ENCODE results near the gene ASCL4. TPM values are rescaled to one million over a fixed set of nuclear protein-coding genes. Genes with fewer than 3 reads are reported as not detected.
"Not testable (repeated sequence)": the region's sequence is repeated elsewhere in the genome, so short reads cannot be mapped to it uniquely, and the experiment has no call there.

ASCL4 gene
- not detected for polyA plus RNA-seq (2013)

DNA sequence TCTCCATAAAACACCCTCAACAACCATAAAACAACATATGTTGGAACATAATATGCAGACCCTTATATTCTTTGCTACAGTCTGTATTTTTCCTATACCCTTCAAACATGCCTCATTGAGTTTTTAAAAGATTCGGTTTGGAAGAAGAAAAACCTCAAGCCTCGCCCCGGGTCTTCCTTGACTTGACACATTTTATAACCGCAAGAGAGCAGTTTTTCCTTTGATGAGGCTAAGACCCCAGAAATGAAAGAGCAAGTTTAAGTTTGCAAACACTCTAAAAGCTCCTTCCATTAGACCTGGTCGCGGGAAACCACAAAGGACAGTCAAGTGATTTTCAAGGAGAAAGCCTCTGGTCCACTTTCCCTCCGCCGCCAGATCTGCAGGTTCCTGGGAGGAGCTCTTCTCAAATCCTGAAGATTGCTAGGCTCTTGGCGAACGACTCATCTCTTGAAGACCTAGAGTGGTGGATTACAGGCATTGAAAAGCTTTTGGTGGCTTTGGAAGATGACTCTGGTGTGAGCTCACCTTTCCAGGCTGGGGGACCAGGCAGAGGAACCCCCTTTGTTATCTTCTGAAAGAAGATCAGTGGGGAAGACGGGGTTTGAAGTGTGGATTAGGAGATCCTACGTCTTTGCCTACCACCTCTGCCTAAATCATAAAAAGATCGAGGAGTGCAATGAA, at the start of gene ASCL4:
Gene ASCL4, plus strand, starts transcription at position 356 of the 681 bp plus-strand sequence. CDS start 515 bp downstream, outside the sequence.
- 37% methylated on average over 9 of the region's 13 CpGs for WGBS (ENCODE audit: insufficient coverage)
- H3K27ac ChIP-seq (ENCODE audit: insufficient read depth in 1 of 2, low read depth in 1 of 2, low read length in 2 of 2, poor library complexity in 1 of 2, severe bottlenecking in 2 of 2) = no peak within 1 kb of the TSS
- peak in 1 of 3 donors; percentile 49 for DNase-seq
- H3K27me3 ChIP-seq (replicated peaks in 2 of 5; ENCODE audit: control insufficient read depth in 4 of 5, insufficient read depth in 5 of 5, low read length in 4 of 5) = peaks cover 8 to 49% (median 33%) of the 10 kb centered on the region in 5 experiments
- peak within 1 kb of the TSS in 4 of 7 experiments; percentile 9 to 58 (median 24) for H3K4me3 ChIP-seq (ENCODE audit: control insufficient read depth in 1 of 7, extremely low read depth in 1 of 7, insufficient read depth in 4 of 7, low read depth in 2 of 7, low read length in 6 of 7)
- POLR2A ChIA-PET = no interaction called here
- H3K9me3 ChIP-seq (ENCODE audit: control extremely low read depth in 1 of 5, control insufficient read depth in 4 of 5, insufficient read depth in 2 of 5, low read depth in 1 of 5, low read length in 4 of 5) = no peaks in the 10 kb centered on the region
- H3K4me1 ChIP-seq (ENCODE audit: control extremely low read depth in 1 of 4, control insufficient read depth in 4 of 4, insufficient read depth in 4 of 4, low read length in 3 of 4) = peaks cover 0 to 24% (median 15%) of the 10 kb centered on the region in 4 experiments
- H3K36me3 ChIP-seq (ENCODE audit: control insufficient read depth in 4 of 4, insufficient read depth in 4 of 4, low read length in 3 of 4) = no peaks in the 10 kb centered on the region
- CTCF ChIA-PET = interaction anchor here (0.7 to 1.1 kb wide), 2 partner anchors 10 to 78 kb away, joined by 3 read pairs; no protein-coding TSS in a partner anchor

DNA sequence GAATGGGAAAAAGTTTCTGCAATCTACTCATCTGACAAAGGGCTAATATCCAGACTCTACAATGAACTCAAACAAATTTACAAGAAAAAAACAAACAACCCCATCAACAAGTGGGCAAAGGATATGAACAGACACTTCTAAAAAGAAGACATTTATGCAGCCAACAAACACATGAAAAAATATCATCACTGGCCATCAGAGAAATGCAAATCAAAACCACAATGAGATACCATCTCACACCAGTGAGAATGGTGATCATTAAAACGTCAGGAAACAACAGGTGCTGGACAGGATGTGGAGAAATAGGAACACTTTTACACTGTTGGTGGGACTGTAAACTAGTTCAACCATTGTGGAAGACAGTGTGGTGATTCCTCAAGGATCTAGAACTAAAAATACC, 47.2 kb upstream of the ASCL4 start:
- H3K27me3 ChIP-seq (replicated peaks in 2 of 5; ENCODE audit: control insufficient read depth in 4 of 5, insufficient read depth in 5 of 5, low read length in 4 of 5); DNase-seq; H3K36me3 ChIP-seq (ENCODE audit: control insufficient read depth in 4 of 4, insufficient read depth in 4 of 4, low read length in 3 of 4); H3K4me3 ChIP-seq (ENCODE audit: control insufficient read depth in 1 of 7, extremely low read depth in 1 of 7, insufficient read depth in 4 of 7, low read depth in 2 of 7, low read length in 6 of 7); CTCF ChIA-PET; H3K4me1 ChIP-seq (ENCODE audit: control extremely low read depth in 1 of 4, control insufficient read depth in 4 of 4, insufficient read depth in 4 of 4, low read length in 3 of 4); H3K27ac ChIP-seq (ENCODE audit: insufficient read depth in 1 of 2, low read depth in 1 of 2, low read length in 2 of 2, poor library complexity in 1 of 2, severe bottlenecking in 2 of 2); POLR2A ChIA-PET; H3K9me3 ChIP-seq (ENCODE audit: control extremely low read depth in 1 of 5, control insufficient read depth in 4 of 5, insufficient read depth in 2 of 5, low read depth in 1 of 5, low read length in 4 of 5): not testable (repeated sequence)
- no CpG with 5 or more reads among the region's 1 CpG for WGBS (ENCODE audit: insufficient coverage)

GRCh38 chr12:107727742-107728141, 46.8 kb upstream of the ASCL4 start:
- H3K4me3 ChIP-seq (ENCODE audit: control insufficient read depth in 1 of 7, extremely low read depth in 1 of 7, insufficient read depth in 4 of 7, low read depth in 2 of 7, low read length in 6 of 7); H3K4me1 ChIP-seq (ENCODE audit: control extremely low read depth in 1 of 4, control insufficient read depth in 4 of 4, insufficient read depth in 4 of 4, low read length in 3 of 4); POLR2A ChIA-PET; DNase-seq; H3K36me3 ChIP-seq (ENCODE audit: control insufficient read depth in 4 of 4, insufficient read depth in 4 of 4, low read length in 3 of 4); H3K27ac ChIP-seq (ENCODE audit: insufficient read depth in 1 of 2, low read depth in 1 of 2, low read length in 2 of 2, poor library complexity in 1 of 2, severe bottlenecking in 2 of 2); H3K9me3 ChIP-seq (ENCODE audit: control extremely low read depth in 1 of 5, control insufficient read depth in 4 of 5, insufficient read depth in 2 of 5, low read depth in 1 of 5, low read length in 4 of 5); H3K27me3 ChIP-seq (replicated peaks in 2 of 5; ENCODE audit: control insufficient read depth in 4 of 5, insufficient read depth in 5 of 5, low read length in 4 of 5); CTCF ChIA-PET: not testable (repeated sequence)
- WGBS (ENCODE audit: insufficient coverage) = no CpG with 5 or more reads among the region's 1 CpG

DNA sequence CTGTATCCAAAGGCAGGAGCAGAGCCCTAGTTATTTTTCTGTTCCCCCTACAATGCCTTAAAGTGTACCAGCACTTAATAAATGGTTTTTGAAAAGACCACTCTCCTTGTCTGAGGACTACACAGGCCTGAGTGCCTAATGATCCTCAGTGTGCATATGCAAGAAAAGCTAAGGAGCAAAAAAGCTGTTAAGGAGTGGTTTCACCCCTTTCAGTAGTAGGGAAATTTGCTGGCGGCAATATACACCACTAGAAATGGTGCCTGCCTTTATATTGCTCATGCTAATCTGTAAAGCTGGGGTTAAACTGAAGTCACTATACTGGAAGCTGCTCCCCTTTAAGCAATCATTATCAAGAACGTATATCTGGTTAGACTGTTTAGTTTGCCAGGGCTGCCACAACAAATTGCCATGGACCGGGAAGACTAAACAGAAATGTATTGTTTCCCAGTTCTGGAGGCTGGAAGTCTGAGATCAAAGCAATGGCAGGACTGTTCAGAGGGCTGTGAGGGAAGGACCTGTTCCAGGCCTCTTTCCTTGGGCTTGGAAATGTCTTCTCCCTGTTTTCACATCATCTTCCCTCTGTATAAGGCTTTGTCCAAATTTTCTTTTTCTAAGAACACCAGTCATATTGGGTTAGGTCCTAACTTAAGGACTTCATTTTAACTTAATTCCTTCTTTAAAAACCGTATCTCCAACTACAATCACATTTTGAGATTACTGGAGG, 43.7 kb upstream of the ASCL4 start:
- Histone ChIP-seq H3K9me3 (ENCODE audit: control extremely low read depth in 1 of 5, control insufficient read depth in 4 of 5, insufficient read depth in 2 of 5, low read depth in 1 of 5, low read length in 4 of 5) (no peaks in the 10 kb centered on the region), H3K36me3 (ENCODE audit: control insufficient read depth in 4 of 4, insufficient read depth in 4 of 4, low read length in 3 of 4) (peaks cover 10 to 31% (median 25%) of the 10 kb centered on the region in 4 experiments), H3K4me3 (ENCODE audit: control insufficient read depth in 1 of 7, extremely low read depth in 1 of 7, insufficient read depth in 4 of 7, low read depth in 2 of 7, low read length in 6 of 7) (no peak overlapping the region), H3K27me3 (replicated peaks in 2 of 5; ENCODE audit: control insufficient read depth in 4 of 5, insufficient read depth in 5 of 5, low read length in 4 of 5) (no peaks in the 10 kb centered on the region), H3K4me1 (ENCODE audit: control extremely low read depth in 1 of 4, control insufficient read depth in 4 of 4, insufficient read depth in 4 of 4, low read length in 3 of 4) (peaks cover 0 to 7% (median 2%) of the 10 kb centered on the region in 4 experiments), H3K27ac (ENCODE audit: insufficient read depth in 1 of 2, low read depth in 1 of 2, low read length in 2 of 2, poor library complexity in 1 of 2, severe bottlenecking in 2 of 2) (no peak overlapping the region)
- ChIA-PET POLR2A (no interaction called here), CTCF (no interaction called here)
- whole genome bisulfite sequencing (ENCODE audit: insufficient coverage) = 89% methylated on average over 2 of the region's 4 CpGs
- no peak for DNase-seq

DNA sequence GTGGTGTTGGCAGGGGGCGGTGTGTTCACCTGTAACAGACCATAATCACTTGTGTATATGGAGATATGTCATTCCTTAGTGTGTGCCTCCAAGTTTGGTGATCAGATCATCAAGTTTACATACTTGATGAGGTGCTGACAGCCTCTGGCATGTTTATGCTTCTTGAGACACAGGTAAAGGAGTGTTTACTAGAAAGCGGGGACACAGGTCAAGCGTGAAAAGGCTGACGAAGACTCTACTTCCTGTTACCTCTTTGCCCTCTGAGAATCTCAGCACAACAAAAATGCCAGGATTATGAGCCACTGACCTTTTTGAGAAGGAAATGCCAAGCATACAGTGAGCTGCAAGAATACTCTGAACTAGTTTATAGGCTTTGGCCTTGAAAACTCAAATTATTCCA, 43.1 kb upstream of the ASCL4 start:
- WGBS (ENCODE audit: insufficient coverage) = 62% methylated on average over 3 of the region's 4 CpGs
- no peak overlapping the region for H3K4me3 ChIP-seq (ENCODE audit: control insufficient read depth in 1 of 7, extremely low read depth in 1 of 7, insufficient read depth in 4 of 7, low read depth in 2 of 7, low read length in 6 of 7)
- H3K9me3 ChIP-seq (ENCODE audit: control extremely low read depth in 1 of 5, control insufficient read depth in 4 of 5, insufficient read depth in 2 of 5, low read depth in 1 of 5, low read length in 4 of 5) = no peaks in the 10 kb centered on the region
- DNase-seq = no peak
- peaks cover 0 to 7% (median 2%) of the 10 kb centered on the region in 4 experiments for H3K4me1 ChIP-seq (ENCODE audit: control extremely low read depth in 1 of 4, control insufficient read depth in 4 of 4, insufficient read depth in 4 of 4, low read length in 3 of 4)
- POLR2A ChIA-PET = no interaction called here
- H3K27me3 ChIP-seq (replicated peaks in 2 of 5; ENCODE audit: control insufficient read depth in 4 of 5, insufficient read depth in 5 of 5, low read length in 4 of 5) = no peaks in the 10 kb centered on the region
- H3K36me3 ChIP-seq (ENCODE audit: control insufficient read depth in 4 of 4, insufficient read depth in 4 of 4, low read length in 3 of 4) = peaks cover 11 to 37% (median 30%) of the 10 kb centered on the region in 4 experiments
- CTCF ChIA-PET = interaction anchor here (1.0 kb wide), 1 partner anchor 24 kb away, joined by 4 read pairs; no protein-coding TSS in a partner anchor
- no peak overlapping the region for H3K27ac ChIP-seq (ENCODE audit: insufficient read depth in 1 of 2, low read depth in 1 of 2, low read length in 2 of 2, poor library complexity in 1 of 2, severe bottlenecking in 2 of 2)

GRCh38 chr12:107732365-107732764, 42.1 kb upstream of the ASCL4 start:
- Histone ChIP-seq H3K9me3 (ENCODE audit: control extremely low read depth in 1 of 5, control insufficient read depth in 4 of 5, insufficient read depth in 2 of 5, low read depth in 1 of 5, low read length in 4 of 5) (no peaks in the 10 kb centered on the region), H3K27me3 (replicated peaks in 2 of 5; ENCODE audit: control insufficient read depth in 4 of 5, insufficient read depth in 5 of 5, low read length in 4 of 5) (no peaks in the 10 kb centered on the region), H3K4me1 (ENCODE audit: control extremely low read depth in 1 of 4, control insufficient read depth in 4 of 4, insufficient read depth in 4 of 4, low read length in 3 of 4) (peaks cover 0 to 14% (median 7%) of the 10 kb centered on the region in 4 experiments), H3K36me3 (ENCODE audit: control insufficient read depth in 4 of 4, insufficient read depth in 4 of 4, low read length in 3 of 4) (peaks cover 15 to 46% (median 36%) of the 10 kb centered on the region in 4 experiments), H3K4me3 (ENCODE audit: control insufficient read depth in 1 of 7, extremely low read depth in 1 of 7, insufficient read depth in 4 of 7, low read depth in 2 of 7, low read length in 6 of 7) (no peak overlapping the region), H3K27ac (ENCODE audit: insufficient read depth in 1 of 2, low read depth in 1 of 2, low read length in 2 of 2, poor library complexity in 1 of 2, severe bottlenecking in 2 of 2) (peak overlapping the region in 1 of 2 experiments; percentile 25)
- no CpG with 5 or more reads among the region's 3 CpGs for WGBS (ENCODE audit: insufficient coverage)
- ChIA-PET POLR2A (no interaction called here), CTCF (interaction anchor here (1.0 kb wide), 1 partner anchor 23 kb away, joined by 4 read pairs; no protein-coding TSS in a partner anchor)
- peak; percentile 2 to 36 (median 5) for DNase-seq

DNA sequence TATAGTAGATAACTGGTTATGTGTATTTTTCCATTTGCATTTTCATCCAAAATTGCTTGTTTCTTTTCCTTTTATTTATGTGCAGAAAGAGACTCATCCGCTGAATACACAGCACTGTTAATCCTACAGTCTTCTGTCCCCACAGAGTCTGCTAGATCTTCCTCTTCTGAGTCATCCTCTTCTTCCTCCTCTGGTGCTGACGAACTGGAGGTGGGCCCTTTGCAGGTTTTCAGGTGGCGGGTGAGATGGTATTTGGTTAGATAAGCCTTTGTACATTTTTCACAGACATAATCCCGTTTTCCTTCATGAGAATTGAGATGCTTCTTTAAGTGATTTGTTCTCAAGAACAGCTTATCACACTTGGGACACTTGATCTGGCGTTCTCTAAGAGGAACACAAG, 40.4 kb upstream of the ASCL4 start:
- ChIA-PET POLR2A (no interaction called here), CTCF (interaction anchor here (0.9 kb wide), 1 partner anchor 152 kb away, joined by 3 read pairs; no protein-coding TSS in a partner anchor)
- no peak overlapping the region for H3K4me3 ChIP-seq (ENCODE audit: control insufficient read depth in 1 of 7, extremely low read depth in 1 of 7, insufficient read depth in 4 of 7, low read depth in 2 of 7, low read length in 6 of 7)
- peaks cover 0 to 16% (median 9%) of the 10 kb centered on the region in 4 experiments for H3K4me1 ChIP-seq (ENCODE audit: control extremely low read depth in 1 of 4, control insufficient read depth in 4 of 4, insufficient read depth in 4 of 4, low read length in 3 of 4)
- WGBS (ENCODE audit: insufficient coverage) = 82% methylated on average over 4 of the region's 5 CpGs
- H3K27ac ChIP-seq (ENCODE audit: insufficient read depth in 1 of 2, low read depth in 1 of 2, low read length in 2 of 2, poor library complexity in 1 of 2, severe bottlenecking in 2 of 2) = no peak overlapping the region
- no peak for DNase-seq
- H3K36me3 ChIP-seq (ENCODE audit: control insufficient read depth in 4 of 4, insufficient read depth in 4 of 4, low read length in 3 of 4) = peaks cover 22 to 64% (median 47%) of the 10 kb centered on the region in 4 experiments
- no peaks in the 10 kb centered on the region for H3K27me3 ChIP-seq (replicated peaks in 2 of 5; ENCODE audit: control insufficient read depth in 4 of 5, insufficient read depth in 5 of 5, low read length in 4 of 5)
- H3K9me3 ChIP-seq (ENCODE audit: control extremely low read depth in 1 of 5, control insufficient read depth in 4 of 5, insufficient read depth in 2 of 5, low read depth in 1 of 5, low read length in 4 of 5) = no peaks in the 10 kb centered on the region
